Stomach (tissue), 4 donors: ENCODE data around the gene RPL36A.

ENCODE experiments used
- CTCF ChIP-seq, 7 experiments: fragments of 450-650 bp in 4 of 7; fragments of 200-600 bp in 3 of 7; sonication (generic) in 3 of 7; IDR thresholded peaks; one replicate each; pipeline ENCODE4 v1.5.1; 2016 to 2019; ENCODE audit warnings: antibody characterized with exemption in 7 of 7, control low read depth in 2 of 7, mild to moderate bottlenecking in 1 of 7
- POLR2A ChIP-seq, 4 donors: fragments of 450-650 bp; IDR thresholded peaks; one replicate each; pipeline ENCODE4 v1.6.1; 2016; ENCODE audit warnings: antibody characterized with exemption in 4 of 4, control low read depth in 2 of 4, mild to moderate bottlenecking in 1 of 4, moderate library complexity in 1 of 4
- POLR2AphosphoS5 ChIP-seq, 3 donors: sonication (generic); formaldehyde crosslinking; IDR thresholded peaks; one replicate each; pipeline ENCODE4 v1.6.1; 2016; ENCODE audit warnings: antibody characterized with exemption in 3 of 3

GRCh38 chrX:101347859-101348451 lies 42.9 kb upstream of the RPL36A start:
- no peak for TF ChIP-seq POLR2A (IDR thresholded peaks at IDR 0.05)
- TF ChIP-seq CTCF (IDR thresholded peaks at IDR 0.05): no peak
- no peak for TF ChIP-seq POLR2AphosphoS5 (IDR thresholded peaks at IDR 0.05)
